Parathyroid adenoma (tissue), 2 donors: Measurements from ENCODE around the gene AMBP.

ENCODE experiments used
- H2AFZ ChIP-seq: fragments of 300-600 bp; sonication (generic); one replicate; pipeline ENCODE4 v1.7.0; 2017; ENCODE audit warnings: antibody characterized with exemption, mild to moderate bottlenecking
- H3K27ac ChIP-seq: fragments of 300-600 bp; sonication (generic); one replicate; pipeline ENCODE4 v1.7.0; 2017
- H3K27me3 ChIP-seq: fragments of 300-600 bp; sonication (generic); one replicate; pipeline ENCODE4 v1.7.0; 2017; ENCODE audit warnings: low read length; ENCODE audit not compliant: control insufficient read depth, insufficient read depth
- H3K36me3 ChIP-seq: fragments of 300-600 bp; sonication (generic); one replicate; pipeline ENCODE4 v1.7.0; 2017; ENCODE audit warnings: low read length; ENCODE audit not compliant: control insufficient read depth, insufficient read depth
- H3K4me1 ChIP-seq: fragments of 300-600 bp; sonication (generic); one replicate; pipeline ENCODE4 v1.7.0; 2017; ENCODE audit warnings: control low read depth
- H3K4me2 ChIP-seq: fragments of 300-600 bp; sonication (generic); one replicate; pipeline ENCODE4 v1.7.0; 2017; ENCODE audit warnings: low read length
- H3K4me3 ChIP-seq: fragments of 300-600 bp; sonication (generic); one replicate; pipeline ENCODE4 v1.7.0; 2017; ENCODE audit warnings: low read depth, low read length
- H3K79me2 ChIP-seq: fragments of 300-600 bp; sonication (generic); one replicate; pipeline ENCODE4 v1.7.0; 2017; ENCODE audit warnings: control low read depth
- H3K9ac ChIP-seq: fragments of 300-600 bp; sonication (generic); one replicate; pipeline ENCODE4 v1.7.0; 2017; ENCODE audit warnings: mild to moderate bottlenecking
- H3K9me3 ChIP-seq: fragments of 300-600 bp; sonication (generic); one replicate; pipeline ENCODE4 v1.7.0; 2017; ENCODE audit warnings: low read length; ENCODE audit not compliant: control insufficient read depth
- TF ChIP-seq, protein P1 (sequence below): fragments of 300-600 bp; sonication (generic); IDR thresholded peaks from one replicate; pipeline ENCODE4 v1.7.0; 2017; ENCODE audit warnings: antibody characterized with exemption, mild to moderate bottlenecking
- donor health status: primary hyperparathyroidism.

Gene AMBP

DNA sequence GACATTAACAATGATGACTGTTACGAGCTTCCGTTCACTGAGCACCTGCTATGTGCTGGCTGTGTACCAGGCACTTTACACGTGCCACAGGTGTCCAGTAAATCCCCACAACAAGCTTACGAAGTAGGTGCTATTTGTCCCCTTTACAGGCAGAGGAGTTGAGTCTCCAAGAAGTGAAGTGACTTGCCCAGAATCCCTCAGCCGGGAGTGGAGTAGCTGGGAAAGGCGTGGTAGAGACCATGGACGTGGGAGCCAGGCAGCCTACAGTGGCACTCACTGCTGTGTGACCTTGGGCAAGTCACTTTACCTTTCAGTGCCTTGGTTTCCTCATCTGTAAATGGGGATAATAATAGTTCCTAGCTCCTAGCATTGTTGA, 669 bp upstream of the AMBP start:
- Histone ChIP-seq H3K4me3 (no peak overlapping the region), H3K79me2 (no peaks in the 10 kb centered on the region), H3K4me2 (no peak overlapping the region), H3K9ac (no peak overlapping the region), H3K4me1 (no peaks in the 10 kb centered on the region), H3K27me3 (no peaks in the 10 kb centered on the region), H3K27ac (no peak overlapping the region), H3K36me3 (no peaks in the 10 kb centered on the region), H2AFZ (no peak overlapping the region), H3K9me3 (no peaks in the 10 kb centered on the region)
- TF ChIP-seq, protein P1, sequence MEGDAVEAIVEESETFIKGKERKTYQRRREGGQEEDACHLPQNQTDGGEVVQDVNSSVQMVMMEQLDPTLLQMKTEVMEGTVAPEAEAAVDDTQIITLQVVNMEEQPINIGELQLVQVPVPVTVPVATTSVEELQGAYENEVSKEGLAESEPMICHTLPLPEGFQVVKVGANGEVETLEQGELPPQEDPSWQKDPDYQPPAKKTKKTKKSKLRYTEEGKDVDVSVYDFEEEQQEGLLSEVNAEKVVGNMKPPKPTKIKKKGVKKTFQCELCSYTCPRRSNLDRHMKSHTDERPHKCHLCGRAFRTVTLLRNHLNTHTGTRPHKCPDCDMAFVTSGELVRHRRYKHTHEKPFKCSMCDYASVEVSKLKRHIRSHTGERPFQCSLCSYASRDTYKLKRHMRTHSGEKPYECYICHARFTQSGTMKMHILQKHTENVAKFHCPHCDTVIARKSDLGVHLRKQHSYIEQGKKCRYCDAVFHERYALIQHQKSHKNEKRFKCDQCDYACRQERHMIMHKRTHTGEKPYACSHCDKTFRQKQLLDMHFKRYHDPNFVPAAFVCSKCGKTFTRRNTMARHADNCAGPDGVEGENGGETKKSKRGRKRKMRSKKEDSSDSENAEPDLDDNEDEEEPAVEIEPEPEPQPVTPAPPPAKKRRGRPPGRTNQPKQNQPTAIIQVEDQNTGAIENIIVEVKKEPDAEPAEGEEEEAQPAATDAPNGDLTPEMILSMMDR, result no peak

DNA sequence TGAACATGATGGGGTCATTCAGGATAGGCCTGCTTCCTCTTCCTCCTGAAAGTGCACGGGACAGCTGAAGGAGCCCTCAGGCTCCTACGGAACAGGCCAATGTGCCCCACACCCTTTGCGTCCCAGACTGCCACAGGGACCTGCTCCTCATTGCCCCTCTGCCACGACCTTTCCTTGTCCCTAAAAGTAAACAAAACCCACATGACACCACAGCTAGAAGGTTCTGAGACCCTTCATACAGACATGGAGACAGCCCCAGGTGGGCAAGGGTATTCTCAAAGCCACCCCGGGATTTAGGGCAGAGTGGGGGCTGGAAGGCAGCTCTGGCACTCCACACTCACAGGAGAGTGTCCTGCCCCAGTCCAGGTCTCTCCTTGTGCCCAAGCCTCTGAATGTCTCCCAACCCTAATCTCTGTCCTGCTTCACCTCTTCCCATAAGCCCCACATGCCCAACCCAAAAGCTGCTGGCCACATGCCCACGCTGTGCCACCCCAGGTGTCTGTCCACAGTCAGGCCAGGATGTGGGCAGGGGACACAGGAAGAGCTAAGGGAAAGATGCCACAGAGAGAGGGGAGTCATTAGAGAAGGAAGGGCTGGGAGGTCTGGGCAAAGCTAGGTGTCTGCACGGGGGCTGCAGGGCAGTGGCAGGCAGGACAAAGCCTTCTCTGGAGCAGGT, 800 bp downstream of the AMBP start:
- no peaks in the 10 kb centered on the region for H3K4me1 ChIP-seq
- TF ChIP-seq, protein P1, result no peak
- H3K4me2 ChIP-seq, result no peak overlapping the region
- no peak overlapping the region for H3K4me3 ChIP-seq
- no peaks in the 10 kb centered on the region for H3K9me3 ChIP-seq
- no peaks in the 10 kb centered on the region for H3K79me2 ChIP-seq
- H3K9ac ChIP-seq, result no peak overlapping the region
- H3K27ac ChIP-seq, result no peak overlapping the region
- H3K27me3 ChIP-seq, result no peaks in the 10 kb centered on the region
- no peaks in the 10 kb centered on the region for H3K36me3 ChIP-seq
- H2AFZ ChIP-seq, result no peak overlapping the region

GRCh38 chr9:114076237-114077161, 1.6 kb downstream of the AMBP start:
- H3K9ac ChIP-seq, result no peak overlapping the region
- TF ChIP-seq, protein P1, result no peak
- H3K27ac ChIP-seq, result no peak overlapping the region
- H3K36me3 ChIP-seq, result no peaks in the 10 kb centered on the region
- H3K4me3 ChIP-seq, result no peak overlapping the region
- no peaks in the 10 kb centered on the region for H3K9me3 ChIP-seq
- H3K4me1 ChIP-seq, result no peaks in the 10 kb centered on the region
- no peak overlapping the region for H3K4me2 ChIP-seq
- no peaks in the 10 kb centered on the region for H3K27me3 ChIP-seq
- H3K79me2 ChIP-seq, result no peaks in the 10 kb centered on the region
- H2AFZ ChIP-seq, result no peak overlapping the region

DNA sequence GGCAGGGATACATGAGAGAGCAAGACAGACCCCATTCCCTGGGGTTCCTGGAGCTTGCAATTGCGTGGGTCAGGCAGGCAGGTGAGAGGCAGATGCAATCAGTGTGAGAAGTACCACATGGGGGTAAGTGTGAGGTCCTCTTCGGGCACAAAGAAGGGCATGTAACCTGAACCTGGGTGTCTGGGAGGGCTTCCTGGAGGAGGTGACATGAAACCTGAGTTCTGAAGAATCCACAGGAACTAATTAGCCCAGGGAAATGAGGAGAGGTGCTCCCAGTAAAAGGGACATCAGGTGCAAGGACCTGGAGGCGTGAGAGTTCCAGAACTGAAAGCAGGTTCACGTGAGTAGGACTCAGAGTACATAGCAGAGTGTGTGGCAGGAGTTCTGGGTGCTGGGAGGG, 2.5 kb downstream of the AMBP start:
- Histone ChIP-seq H3K9me3 (no peaks in the 10 kb centered on the region), H3K4me3 (no peak overlapping the region), H3K4me1 (no peaks in the 10 kb centered on the region), H3K9ac (no peak overlapping the region), H3K36me3 (no peaks in the 10 kb centered on the region), H3K79me2 (no peaks in the 10 kb centered on the region), H3K4me2 (no peak overlapping the region), H3K27me3 (no peaks in the 10 kb centered on the region), H2AFZ (no peak overlapping the region), H3K27ac (no peak overlapping the region)
- TF ChIP-seq, protein P1, result no peak
